GM12875 (cell line): ENCODE data around the gene PDE8A.

Experiments used
- H3K4me3 ChIP-seq: one replicate; pipeline ENCODE4 v1.5.1; 2011; ENCODE audit warnings: low read depth, low read length, control low read depth
- TF ChIP-seq, protein P1 (sequence below): IDR thresholded peaks from 2 replicates; pipeline ENCODE4 v1.5.1; 2011; ENCODE audit warnings: low read depth, mild to moderate bottlenecking, control low read depth, inconsistent platforms, low read length, moderate library complexity, borderline replicate concordance; ENCODE audit not compliant: insufficient read depth

The PDE8A gene

DNA sequence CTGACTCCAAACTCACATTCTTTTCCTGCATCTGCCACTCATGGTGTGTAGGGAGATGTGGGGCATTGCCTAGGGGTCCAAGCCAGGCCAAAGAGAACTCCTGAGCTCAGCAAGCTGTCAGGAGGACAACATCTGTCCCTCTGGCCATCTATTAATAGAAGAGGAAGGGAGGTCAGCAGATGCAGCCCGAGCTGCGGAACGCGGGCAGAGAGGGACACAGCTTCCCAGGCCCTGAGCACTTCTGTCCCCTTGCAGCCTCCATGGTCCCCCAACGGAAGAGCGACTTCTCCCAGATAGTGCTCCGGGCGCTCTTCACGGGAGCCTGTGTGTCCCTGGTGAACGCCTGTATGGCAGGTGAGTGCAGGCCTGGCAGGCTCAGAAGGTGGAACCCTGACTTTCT, 37.3 kb upstream of the PDE8A start:
- TF ChIP-seq, protein P1, sequence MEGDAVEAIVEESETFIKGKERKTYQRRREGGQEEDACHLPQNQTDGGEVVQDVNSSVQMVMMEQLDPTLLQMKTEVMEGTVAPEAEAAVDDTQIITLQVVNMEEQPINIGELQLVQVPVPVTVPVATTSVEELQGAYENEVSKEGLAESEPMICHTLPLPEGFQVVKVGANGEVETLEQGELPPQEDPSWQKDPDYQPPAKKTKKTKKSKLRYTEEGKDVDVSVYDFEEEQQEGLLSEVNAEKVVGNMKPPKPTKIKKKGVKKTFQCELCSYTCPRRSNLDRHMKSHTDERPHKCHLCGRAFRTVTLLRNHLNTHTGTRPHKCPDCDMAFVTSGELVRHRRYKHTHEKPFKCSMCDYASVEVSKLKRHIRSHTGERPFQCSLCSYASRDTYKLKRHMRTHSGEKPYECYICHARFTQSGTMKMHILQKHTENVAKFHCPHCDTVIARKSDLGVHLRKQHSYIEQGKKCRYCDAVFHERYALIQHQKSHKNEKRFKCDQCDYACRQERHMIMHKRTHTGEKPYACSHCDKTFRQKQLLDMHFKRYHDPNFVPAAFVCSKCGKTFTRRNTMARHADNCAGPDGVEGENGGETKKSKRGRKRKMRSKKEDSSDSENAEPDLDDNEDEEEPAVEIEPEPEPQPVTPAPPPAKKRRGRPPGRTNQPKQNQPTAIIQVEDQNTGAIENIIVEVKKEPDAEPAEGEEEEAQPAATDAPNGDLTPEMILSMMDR: no peak
- no peak overlapping the region for H3K4me3 ChIP-seq

DNA sequence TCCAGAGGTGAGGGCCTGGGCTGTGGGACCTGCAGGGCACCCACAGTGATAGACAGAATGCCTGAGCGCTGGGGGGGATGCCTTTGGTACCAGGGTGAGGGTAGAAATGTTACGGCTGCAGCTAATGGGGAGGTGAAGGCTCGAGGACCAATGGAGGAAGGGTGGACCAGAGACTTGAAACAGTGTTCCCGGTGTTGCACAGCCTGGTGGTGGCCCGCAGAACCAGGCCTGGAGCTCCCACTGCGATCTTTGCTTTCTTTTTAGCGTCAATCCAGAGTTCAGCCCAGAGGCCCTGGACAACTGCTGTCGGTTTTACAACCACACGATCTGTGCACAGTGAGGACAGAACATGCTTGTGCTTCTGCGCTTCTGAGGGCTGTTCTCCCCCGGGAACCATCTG, 36.8 kb upstream of the PDE8A start:
- H3K4me3 ChIP-seq: no peak overlapping the region
- TF ChIP-seq, protein P1: no peak

DNA sequence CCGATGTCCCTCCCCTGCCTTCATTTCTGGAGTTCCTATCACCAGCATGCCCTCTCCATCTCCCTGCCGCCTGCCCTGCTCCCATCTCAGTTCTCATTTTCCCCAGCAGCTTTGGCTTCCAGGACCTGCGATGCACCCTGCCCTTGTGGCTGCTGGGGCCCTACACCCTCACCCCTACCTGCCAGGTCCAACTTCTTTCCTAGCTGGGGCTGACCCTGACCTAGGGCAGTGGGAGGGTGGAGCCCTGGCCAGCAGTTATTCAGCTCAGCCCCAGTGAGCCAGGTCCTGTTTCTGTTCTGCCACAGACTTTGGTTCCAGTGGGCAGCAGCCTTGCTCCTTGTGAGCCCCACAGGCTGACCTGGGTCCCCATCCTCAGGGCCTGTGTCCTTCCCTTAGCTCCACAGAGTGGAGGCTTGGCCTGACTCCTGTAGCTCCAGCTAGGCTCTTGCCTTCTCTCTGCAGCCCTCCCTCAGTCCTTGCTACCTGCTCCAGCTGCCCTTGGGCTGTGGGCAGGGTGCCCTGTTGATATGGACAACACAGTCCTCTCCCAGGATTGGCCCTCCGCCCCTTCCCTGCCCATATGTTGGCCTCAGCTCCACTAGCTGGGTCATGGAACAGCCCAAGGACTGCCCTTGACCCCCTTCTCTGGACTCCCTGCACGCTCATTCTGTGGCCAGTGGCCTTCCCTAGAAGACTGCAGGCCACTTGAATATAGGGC, 34.7 kb upstream of the PDE8A start:
- TF ChIP-seq, protein P1: no peak
- H3K4me3 ChIP-seq: no peak overlapping the region

DNA sequence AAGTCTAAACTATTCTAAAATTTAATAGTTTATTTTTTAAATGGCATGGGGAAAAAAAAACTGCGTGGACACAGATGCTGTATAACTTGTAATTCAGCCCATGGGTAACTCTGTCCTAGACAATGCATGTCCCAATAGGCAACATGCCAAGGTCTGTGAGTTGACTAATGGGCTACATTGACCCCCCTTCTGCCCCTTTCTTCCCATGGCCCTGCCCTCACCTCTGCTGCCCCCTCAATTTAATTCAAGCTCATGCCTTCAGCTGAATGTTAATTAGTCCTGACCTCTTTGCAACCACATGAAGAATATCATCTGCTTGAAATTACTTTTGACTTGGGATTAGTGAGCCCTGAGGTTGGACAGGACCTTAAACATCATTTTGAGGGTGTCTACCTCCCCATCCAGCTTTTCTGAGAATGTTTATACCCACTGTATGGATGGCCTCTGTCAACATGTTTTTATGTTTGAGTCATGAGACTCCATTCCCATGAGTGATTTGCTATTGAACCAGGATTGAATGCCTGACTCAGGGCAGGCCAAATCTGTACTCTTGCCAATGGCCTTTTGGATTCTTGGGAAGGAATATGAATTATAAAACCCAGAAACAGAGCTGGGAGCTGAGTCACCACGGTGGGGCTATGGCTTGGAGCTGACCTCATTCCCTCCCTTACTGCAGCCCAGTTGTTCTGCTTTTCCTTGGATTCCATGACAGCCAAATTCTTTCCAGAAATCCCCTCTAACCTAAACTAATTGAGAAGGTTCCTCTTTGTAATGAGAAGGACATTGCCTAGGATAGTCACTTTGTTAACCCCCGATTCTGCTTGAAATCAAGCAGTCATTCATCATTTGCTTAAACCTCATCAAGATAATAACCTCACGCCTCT, 33.5 kb upstream of the PDE8A start:
- no peak overlapping the region for H3K4me3 ChIP-seq
- TF ChIP-seq, protein P1: no peak

DNA sequence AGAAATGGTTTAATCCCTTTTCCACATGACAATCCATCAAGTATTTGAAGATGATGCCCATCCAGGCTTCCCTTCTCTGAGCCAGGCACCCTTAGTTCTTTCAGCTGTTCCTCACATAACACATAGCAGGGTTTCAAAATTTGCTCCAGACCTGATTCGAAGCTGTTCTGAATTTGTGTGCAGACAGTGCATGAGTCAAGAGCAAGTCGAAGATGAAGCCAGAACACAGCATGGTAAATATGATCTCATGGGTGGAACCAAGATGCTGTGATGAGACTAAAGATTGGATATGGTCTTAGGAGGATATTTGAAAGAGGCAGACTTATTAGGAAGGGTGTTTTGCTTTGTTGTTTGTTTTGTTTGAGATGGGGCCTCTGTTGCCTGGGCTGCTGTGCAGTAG, 32.6 kb upstream of the PDE8A start:
- TF ChIP-seq, protein P1: no peak
- no peak overlapping the region for H3K4me3 ChIP-seq

DNA sequence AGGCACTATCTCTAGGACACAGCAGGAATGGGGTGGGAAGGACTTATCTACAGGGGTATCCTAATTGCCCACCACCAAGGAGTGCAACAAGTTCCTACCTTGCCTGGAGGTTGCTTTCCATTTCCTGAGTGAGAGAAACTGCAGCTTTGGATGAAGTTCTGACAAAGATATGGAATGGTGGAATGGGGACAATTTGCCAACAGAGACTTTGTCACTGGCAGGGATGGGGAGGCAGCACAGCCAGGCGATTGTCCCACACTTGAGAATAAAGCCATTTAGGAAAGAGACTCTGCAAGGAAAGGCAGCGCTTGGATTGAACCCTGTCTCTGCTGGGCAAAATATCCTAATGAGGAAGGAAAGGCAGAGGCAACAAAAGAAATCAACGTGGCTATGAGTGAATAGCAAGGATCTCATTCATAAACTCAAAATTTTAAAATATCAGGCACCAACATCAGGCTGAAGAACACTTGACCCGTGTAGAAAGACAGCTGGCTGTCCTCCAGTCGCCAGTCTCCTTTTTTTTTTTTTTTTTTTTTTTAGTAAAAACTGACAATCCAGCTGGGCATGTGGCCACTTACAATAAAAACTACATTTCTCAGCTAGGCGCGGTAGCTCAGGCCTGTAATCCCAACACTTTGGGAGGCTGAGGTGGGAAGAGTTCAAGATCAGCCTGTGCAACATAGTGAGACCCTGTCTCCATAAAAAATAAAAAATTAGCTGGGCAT, 31.6 kb upstream of the PDE8A start:
- H3K4me3 ChIP-seq: no peak overlapping the region
- TF ChIP-seq, protein P1: no peak
